Stimulated activated CD8-positive, alpha-beta memory T cell treated with anti-CD3 and anti-CD28 coated beads, Interleukin-12 subunit alpha, Interleukin-12 subunit beta, amount 100 ng/mL, for 4 hours (primary cell): ENCODE results near the gene WIZ.

Experiments
- DNase-seq: peaks from one replicate; pipeline ENCODE4 v3.0.0-alpha.2; 2020; ENCODE audit warnings: low read depth

The WIZ gene

DNA sequence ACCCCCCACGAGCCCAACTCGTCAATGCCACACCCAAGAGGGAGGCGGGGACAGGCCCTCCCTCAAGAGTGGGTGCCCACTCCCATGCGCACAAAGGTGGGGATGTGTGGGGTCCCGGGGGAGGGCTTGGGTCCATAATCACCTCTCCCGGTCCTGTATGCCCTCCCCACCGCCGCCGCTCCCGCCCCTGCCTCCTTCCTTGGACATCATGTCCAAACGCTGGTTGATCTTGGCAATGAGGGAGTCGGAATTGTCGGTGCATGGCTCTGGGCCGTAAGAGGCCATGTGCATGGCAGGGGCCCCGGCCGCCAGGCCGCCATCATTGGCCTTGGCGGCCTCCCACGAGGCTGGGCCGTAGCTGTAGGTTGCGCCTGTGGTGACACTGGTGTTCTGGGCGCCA lies 76.1 kb downstream of the WIZ start:
- DNase-seq, result no peak

- no peak for DNase-seq
These were observed 76.9 kb downstream of the WIZ start for GRCh38 chr19:15372891-15373301.

GRCh38 chr19:15372470-15372869 lies 77.3 kb downstream of the WIZ start:
- DNase-seq, result no peak

- DNase-seq, result no peak
These were observed 77.9 kb downstream of the WIZ start for GRCh38 chr19:15371786-15372380.

GRCh38 chr19:15371119-15371518 lies 78.6 kb downstream of the WIZ start:
- DNase-seq, result no peak
